Measurements from ENCODE around the gene GMPPB.

The GMPPB gene

DNA sequence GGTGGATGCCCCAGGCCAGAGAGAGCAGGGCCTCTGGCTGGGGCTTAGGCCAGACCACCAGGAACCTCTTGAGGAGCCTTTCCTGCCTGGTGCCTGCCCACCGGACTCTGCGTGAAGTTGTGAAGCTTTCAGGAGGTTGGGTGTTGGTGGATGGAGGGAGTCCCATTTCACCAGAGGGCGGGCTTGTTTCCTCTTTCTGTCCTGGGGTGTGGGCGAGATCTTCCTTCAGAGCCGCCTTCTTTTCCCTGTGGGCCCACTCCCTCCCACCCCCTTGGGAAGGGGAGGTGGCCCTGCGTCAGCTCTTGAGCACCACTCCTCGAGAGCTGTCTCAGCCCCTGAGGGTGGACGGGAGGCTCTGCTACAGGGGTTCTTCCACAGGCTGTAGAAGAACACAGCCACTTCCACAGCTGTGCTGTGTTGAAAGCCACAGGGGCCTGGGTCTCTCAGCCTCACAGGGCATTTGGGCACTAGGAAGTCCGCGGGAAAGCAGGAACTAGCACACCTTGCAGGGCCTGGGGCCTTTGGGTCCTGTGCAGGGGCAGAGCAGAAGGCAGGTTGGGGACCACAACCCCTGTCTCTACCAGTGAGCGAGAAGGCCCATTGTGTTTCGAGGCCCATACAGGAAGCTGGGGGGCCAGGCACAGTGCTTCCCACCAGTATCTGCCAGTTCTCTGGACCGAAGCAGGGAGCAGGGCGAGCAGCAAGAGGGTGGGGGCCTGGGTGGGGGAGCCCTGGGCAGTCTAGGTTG lies 6.4 kb downstream of the GMPPB start:
- TF ChIP-seq YY1 (IDR thresholded peaks at IDR 0.05; ENCODE audit: insufficient read depth, insufficient read length) (no peak), ZNF274 (IDR thresholded peaks at IDR 0.05; ENCODE audit: low read depth, low read length) (no peak), SUZ12 (IDR thresholded peaks at IDR 0.05; ENCODE audit: extremely low read depth, insufficient read depth, insufficient read length) (no peak)
- DNase-seq (ENCODE audit: low read depth, low spot score) = no peak
- Histone ChIP-seq H3K4me1 (ENCODE audit: insufficient read depth, insufficient read length) (peaks cover 34% of the 10 kb centered on the region), H3K9me3 (ENCODE audit: insufficient read depth, low read length) (no peaks in the 10 kb centered on the region), H3K9ac (ENCODE audit: insufficient read length, low read depth) (peak overlapping the region; percentile 3), H3K36me3 (ENCODE audit: insufficient read depth, insufficient read length, low read length) (peaks cover 84% of the 10 kb centered on the region), H3K27me3 (ENCODE audit: insufficient read depth, insufficient read length) (no peaks in the 10 kb centered on the region), H3K4me3 (ENCODE audit: insufficient read length, low read depth) (no peak overlapping the region)

DNA sequence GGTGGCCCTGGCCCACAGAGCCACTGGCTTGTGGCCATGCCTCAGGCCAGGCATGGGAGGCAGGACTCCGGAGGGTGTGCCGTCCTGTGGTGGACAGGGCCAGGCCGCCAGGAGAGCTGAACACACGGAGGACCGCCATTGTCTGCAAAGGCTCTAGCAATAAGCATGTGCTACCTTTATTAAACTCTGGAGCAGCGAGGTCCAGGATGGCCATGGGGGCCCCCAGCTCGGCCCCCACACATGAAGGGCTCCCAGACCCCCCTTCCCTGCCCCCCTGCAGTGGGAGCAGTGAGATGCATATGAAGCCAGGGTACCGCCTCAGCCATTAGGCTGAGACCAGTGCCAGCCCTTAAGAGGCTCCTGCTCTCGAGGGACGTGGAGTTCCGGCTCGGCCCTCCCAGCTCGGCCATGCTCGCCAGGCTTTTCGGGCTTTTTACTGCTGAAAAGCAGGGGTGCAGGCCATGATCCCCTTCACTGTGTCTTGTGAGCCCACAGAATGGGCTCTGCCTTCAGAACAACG lies 7.0 kb downstream of the GMPPB start:
- Histone ChIP-seq H3K9ac (ENCODE audit: insufficient read length, low read depth) (peak overlapping the region; percentile 3), H3K36me3 (ENCODE audit: insufficient read depth, insufficient read length, low read length) (peaks cover 78% of the 10 kb centered on the region), H3K9me3 (ENCODE audit: insufficient read depth, low read length) (no peaks in the 10 kb centered on the region), H3K27me3 (ENCODE audit: insufficient read depth, insufficient read length) (no peaks in the 10 kb centered on the region), H3K4me1 (ENCODE audit: insufficient read depth, insufficient read length) (peaks cover 34% of the 10 kb centered on the region), H3K4me3 (ENCODE audit: insufficient read length, low read depth) (no peak overlapping the region)
- no peak for DNase-seq (ENCODE audit: low read depth, low spot score)
- TF ChIP-seq ZNF274 (IDR thresholded peaks at IDR 0.05; ENCODE audit: low read depth, low read length) = no peak
- TF ChIP-seq SUZ12 (IDR thresholded peaks at IDR 0.05; ENCODE audit: extremely low read depth, insufficient read depth, insufficient read length) = no peak
- no peak for TF ChIP-seq YY1 (IDR thresholded peaks at IDR 0.05; ENCODE audit: insufficient read depth, insufficient read length)

DNA sequence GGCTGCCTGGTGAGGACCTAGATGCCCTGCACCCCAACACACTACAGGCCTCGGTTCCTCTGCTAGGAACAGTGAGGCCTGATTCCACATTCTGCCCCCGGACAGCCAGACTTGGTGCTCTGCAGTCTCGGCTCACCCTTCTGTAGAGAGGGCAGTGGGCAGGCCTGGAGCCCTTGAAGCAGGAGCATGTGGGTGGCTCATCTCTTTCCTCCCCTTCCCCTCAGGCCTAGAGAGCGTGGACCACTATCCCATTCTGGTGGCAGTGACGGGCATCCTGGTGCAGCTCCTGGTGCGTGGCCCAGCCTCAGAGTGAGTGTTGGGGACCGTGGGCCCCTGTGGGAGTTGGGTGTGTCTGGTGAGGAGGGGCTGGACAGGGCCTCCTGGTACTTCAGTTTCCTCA lies 7.6 kb downstream of the GMPPB start:
- Histone ChIP-seq H3K36me3 (ENCODE audit: insufficient read depth, insufficient read length, low read length) (peaks cover 78% of the 10 kb centered on the region), H3K4me3 (ENCODE audit: insufficient read length, low read depth) (no peak overlapping the region), H3K9me3 (ENCODE audit: insufficient read depth, low read length) (no peaks in the 10 kb centered on the region), H3K9ac (ENCODE audit: insufficient read length, low read depth) (no peak overlapping the region), H3K27me3 (ENCODE audit: insufficient read depth, insufficient read length) (no peaks in the 10 kb centered on the region), H3K4me1 (ENCODE audit: insufficient read depth, insufficient read length) (peaks cover 39% of the 10 kb centered on the region)
- TF ChIP-seq SUZ12 (IDR thresholded peaks at IDR 0.05; ENCODE audit: extremely low read depth, insufficient read depth, insufficient read length) = no peak
- DNase-seq (ENCODE audit: low read depth, low spot score) = no peak

DNA sequence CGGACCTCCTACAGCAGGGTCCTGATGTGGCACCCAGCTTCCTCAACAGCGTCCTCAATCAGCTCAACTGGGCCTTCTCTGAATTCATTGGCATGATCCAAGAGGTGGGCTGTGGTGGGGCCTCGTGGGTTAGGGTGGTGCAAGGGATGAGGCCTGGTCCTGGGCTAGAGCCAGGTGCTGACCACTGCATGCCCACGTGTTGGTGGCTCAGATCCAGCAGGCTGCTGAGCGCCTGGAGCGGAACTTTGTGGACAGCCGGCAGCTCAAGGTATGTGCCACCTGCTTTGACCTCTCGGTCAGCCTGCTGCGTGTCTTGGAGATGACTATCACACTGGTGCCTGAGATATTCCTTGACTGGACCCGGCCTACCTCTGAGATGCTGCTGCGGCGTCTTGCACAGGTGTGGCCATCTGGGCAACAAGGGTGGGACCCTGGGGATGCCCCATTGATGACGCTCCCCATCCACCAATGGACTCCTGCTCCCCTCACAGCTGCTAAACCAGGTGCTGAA lies 8.1 kb downstream of the GMPPB start:
- Histone ChIP-seq H3K27me3 (ENCODE audit: insufficient read depth, insufficient read length) (no peaks in the 10 kb centered on the region), H3K9ac (ENCODE audit: insufficient read length, low read depth) (no peak overlapping the region), H3K4me3 (ENCODE audit: insufficient read length, low read depth) (no peak overlapping the region), H3K4me1 (ENCODE audit: insufficient read depth, insufficient read length) (peaks cover 39% of the 10 kb centered on the region), H3K36me3 (ENCODE audit: insufficient read depth, insufficient read length, low read length) (peaks cover 73% of the 10 kb centered on the region), H3K9me3 (ENCODE audit: insufficient read depth, low read length) (no peaks in the 10 kb centered on the region)
- TF ChIP-seq ZNF274 (IDR thresholded peaks at IDR 0.05; ENCODE audit: low read depth, low read length) (no peak), YY1 (IDR thresholded peaks at IDR 0.05; ENCODE audit: insufficient read depth, insufficient read length) (no peak), SUZ12 (IDR thresholded peaks at IDR 0.05; ENCODE audit: extremely low read depth, insufficient read depth, insufficient read length) (no peak)
- no peak for DNase-seq (ENCODE audit: low read depth, low spot score)

DNA sequence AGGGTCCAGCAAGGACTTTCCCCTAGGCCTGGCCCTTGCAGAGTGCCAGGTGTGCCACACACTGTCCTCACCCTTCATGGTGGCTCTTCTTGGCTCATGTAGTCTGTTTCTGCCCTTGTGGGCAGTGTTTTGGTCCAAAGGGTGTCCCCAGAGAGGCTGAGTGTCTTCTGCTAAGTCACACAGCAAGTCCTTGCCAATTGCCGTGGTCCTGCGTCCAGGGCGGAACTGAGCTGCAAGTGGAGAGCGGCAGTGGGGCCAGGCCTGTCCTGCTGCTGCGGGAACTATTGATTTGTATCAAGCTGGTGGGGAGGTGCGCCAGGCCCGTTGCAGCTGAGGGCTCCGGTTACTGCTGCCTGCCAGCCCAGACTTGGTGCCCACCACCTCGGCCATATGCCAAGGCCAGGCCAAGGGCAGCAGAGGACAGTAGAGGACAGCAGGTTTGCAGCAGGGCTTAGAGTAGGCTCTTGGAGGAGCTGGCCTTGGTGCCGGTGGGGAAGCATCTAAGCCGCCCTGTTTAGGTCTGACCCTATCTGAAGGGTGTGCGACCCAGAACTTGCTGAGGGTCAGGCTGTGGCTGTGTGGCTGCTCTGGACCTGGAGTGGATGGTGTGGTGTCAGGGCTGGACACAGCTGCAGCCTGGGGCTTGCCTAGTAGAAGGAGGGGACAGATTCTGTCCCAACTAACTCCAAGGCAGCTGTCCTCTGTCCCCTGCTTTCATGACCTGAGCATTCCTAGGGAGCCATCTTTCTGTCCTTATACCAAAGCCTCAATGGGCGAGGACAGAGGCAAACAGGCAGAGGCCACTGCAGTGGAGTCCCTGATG lies 8.8 kb downstream of the GMPPB start:
- H3K4me1 ChIP-seq (ENCODE audit: insufficient read depth, insufficient read length) = peaks cover 39% of the 10 kb centered on the region

DNA sequence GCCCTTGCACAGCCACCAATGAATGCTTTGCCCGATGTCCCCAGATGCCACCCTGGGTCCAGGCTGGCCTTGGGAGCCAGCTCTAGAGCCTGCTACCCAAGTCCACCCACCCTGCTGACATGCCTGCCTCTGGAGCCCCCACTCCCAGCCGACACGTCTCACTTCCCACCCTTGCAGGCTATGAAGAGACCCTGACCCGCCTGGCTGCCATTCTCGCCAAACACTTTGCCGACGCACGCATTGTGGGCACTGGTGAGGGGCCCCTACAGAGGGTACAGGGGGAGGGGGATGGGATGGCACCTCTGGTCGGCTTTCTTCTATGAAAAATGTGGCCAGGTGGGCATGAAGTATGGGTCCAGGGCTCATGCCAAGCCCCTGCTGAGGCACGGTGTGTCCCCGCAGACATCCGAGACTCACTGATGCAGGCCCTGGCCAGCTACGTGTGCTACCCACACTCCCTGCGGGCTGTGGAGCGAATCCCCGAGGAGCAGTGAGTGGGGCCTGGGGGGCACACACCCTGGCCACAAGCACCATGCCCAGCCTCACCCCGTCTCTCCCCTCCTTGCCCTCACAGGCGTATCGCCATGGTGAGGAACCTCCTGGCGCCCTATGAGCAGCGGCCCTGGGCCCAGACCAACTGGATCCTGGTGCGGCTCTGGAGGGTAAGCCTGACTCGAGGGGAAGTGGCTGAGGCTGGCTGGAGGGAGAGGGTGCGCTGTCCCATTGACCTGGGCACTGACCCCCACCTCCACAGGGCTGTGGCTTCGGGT lies 10.2 kb downstream of the GMPPB start:
- H3K9ac ChIP-seq (ENCODE audit: insufficient read length, low read depth) = no peak overlapping the region
- peaks cover 60% of the 10 kb centered on the region for H3K36me3 ChIP-seq (ENCODE audit: insufficient read depth, insufficient read length, low read length)
- no peak overlapping the region for H3K4me3 ChIP-seq (ENCODE audit: insufficient read length, low read depth)
- H3K9me3 ChIP-seq (ENCODE audit: insufficient read depth, low read length) = no peaks in the 10 kb centered on the region
- no peak for DNase-seq (ENCODE audit: low read depth, low spot score)
- no peaks in the 10 kb centered on the region for H3K27me3 ChIP-seq (ENCODE audit: insufficient read depth, insufficient read length)
- H3K4me1 ChIP-seq (ENCODE audit: insufficient read depth, insufficient read length) = peaks cover 30% of the 10 kb centered on the region
- TF ChIP-seq SUZ12 (IDR thresholded peaks at IDR 0.05; ENCODE audit: extremely low read depth, insufficient read depth, insufficient read length) (no peak), ZNF274 (IDR thresholded peaks at IDR 0.05; ENCODE audit: low read depth, low read length) (no peak), YY1 (IDR thresholded peaks at IDR 0.05; ENCODE audit: insufficient read depth, insufficient read length) (no peak)

More for the DNA sequence above, 8.8 kb downstream of the GMPPB start:
- Histone ChIP-seq H3K9me3 (ENCODE audit: insufficient read depth, low read length) (no peaks in the 10 kb centered on the region), H3K4me3 (ENCODE audit: insufficient read length, low read depth) (no peak overlapping the region), H3K9ac (ENCODE audit: insufficient read length, low read depth) (no peak overlapping the region), H3K27me3 (ENCODE audit: insufficient read depth, insufficient read length) (no peaks in the 10 kb centered on the region), H3K36me3 (ENCODE audit: insufficient read depth, insufficient read length, low read length) (peaks cover 66% of the 10 kb centered on the region)
- TF ChIP-seq ZNF274 (IDR thresholded peaks at IDR 0.05; ENCODE audit: low read depth, low read length) = no peak
- TF ChIP-seq YY1 (IDR thresholded peaks at IDR 0.05; ENCODE audit: insufficient read depth, insufficient read length) = no peak
- no peak for DNase-seq (ENCODE audit: low read depth, low spot score)
